ENCODE data around the gene JAZF1. TPM values are rescaled to one million over a fixed set of nuclear protein-coding genes. Genes with fewer than 3 reads are reported as not detected.

JAZF1 gene
- polyA plus RNA-seq, 3 donors = 12.1 to 18.1 (median 17.2) TPM

DNA sequence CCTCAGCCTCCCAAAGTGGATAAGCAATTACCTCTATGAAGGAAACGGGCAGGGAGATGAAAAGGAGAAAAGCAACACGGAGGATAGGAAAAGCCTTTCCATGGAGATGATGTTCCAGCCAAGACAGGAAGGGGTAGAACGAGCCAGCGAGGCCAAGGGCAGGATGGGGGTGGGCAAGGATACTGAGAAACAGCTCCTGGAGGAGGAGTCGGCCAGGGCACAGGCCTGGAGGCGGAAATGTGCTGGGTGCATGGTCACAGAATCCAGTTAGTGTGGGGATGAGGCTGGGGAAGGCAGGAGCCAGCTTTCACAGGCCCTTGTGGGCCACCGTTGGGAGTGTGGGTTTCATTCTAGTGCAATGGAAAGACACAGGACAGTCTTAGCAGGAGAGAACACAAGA, 162.6 kb downstream of the JAZF1 start:
- H3K9me3 ChIP-seq (replicated peaks in 1 of 2; ENCODE audit: control insufficient read depth in 1 of 2, insufficient read depth in 1 of 2, low read length in 2 of 2) = peaks cover 7% of the 10 kb centered on the region in 2 donors
- H3K27ac Mint-ChIP-seq = no peak overlapping the region
- H3K27me3 Mint-ChIP-seq (ENCODE audit: low read depth in 3 of 3) = peaks cover 0 to 2% (median 0%) of the 10 kb centered on the region in 3 donors
- H2AFZ ChIP-seq (ENCODE audit: insufficient read depth, low read depth, low read length, poor library complexity, severe bottlenecking) = no peak overlapping the region
- H3K27me3 ChIP-seq (ENCODE audit: control insufficient read depth in 2 of 2, insufficient read depth in 2 of 2, low read length in 2 of 2) = no peaks in the 10 kb centered on the region
- no peak overlapping the region for H3K27ac ChIP-seq (ENCODE audit: low read depth in 1 of 2, low read length in 2 of 2)
- no peak overlapping the region for H3K4me2 ChIP-seq (replicated peaks; ENCODE audit: extremely low read depth, low read length, poor library complexity, severe bottlenecking)
- H3K36me3 ChIP-seq (replicated peaks in 1 of 2; ENCODE audit: control insufficient read depth in 1 of 2, insufficient read depth in 2 of 2, low read length in 2 of 2) = peaks cover 3 to 61% of the 10 kb centered on the region in 2 donors
- 99% methylated on average over 7 of the region's 7 CpGs for WGBS (ENCODE audit: insufficient coverage)
- H3K36me3 Mint-ChIP-seq = peaks cover 52 to 61% of the 10 kb centered on the region in 2 donors
- H3K9ac ChIP-seq (ENCODE audit: insufficient read depth, low read length, poor library complexity, severe bottlenecking) = no peak overlapping the region
- intact Hi-C loops (cut with micrococcal nuclease) = no loop called here
- peaks cover 8 to 13% (median 11%) of the 10 kb centered on the region in 7 donors for H3K9me3 Mint-ChIP-seq
- peaks cover 94% of the 10 kb centered on the region for H4K20me1 ChIP-seq (ENCODE audit: insufficient read depth, low read length)
- no peak overlapping the region for H3K4me3 ChIP-seq (replicated peaks in 1 of 3; ENCODE audit: low read depth in 2 of 3, low read length in 3 of 3)
- no peak overlapping the region for H3K4me3 Mint-ChIP-seq
- peaks cover 11% of the 10 kb centered on the region for H3K4me1 Mint-ChIP-seq
- DNase-seq = no peak
- TF ChIP-seq, protein P1, sequence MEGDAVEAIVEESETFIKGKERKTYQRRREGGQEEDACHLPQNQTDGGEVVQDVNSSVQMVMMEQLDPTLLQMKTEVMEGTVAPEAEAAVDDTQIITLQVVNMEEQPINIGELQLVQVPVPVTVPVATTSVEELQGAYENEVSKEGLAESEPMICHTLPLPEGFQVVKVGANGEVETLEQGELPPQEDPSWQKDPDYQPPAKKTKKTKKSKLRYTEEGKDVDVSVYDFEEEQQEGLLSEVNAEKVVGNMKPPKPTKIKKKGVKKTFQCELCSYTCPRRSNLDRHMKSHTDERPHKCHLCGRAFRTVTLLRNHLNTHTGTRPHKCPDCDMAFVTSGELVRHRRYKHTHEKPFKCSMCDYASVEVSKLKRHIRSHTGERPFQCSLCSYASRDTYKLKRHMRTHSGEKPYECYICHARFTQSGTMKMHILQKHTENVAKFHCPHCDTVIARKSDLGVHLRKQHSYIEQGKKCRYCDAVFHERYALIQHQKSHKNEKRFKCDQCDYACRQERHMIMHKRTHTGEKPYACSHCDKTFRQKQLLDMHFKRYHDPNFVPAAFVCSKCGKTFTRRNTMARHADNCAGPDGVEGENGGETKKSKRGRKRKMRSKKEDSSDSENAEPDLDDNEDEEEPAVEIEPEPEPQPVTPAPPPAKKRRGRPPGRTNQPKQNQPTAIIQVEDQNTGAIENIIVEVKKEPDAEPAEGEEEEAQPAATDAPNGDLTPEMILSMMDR (IDR thresholded peaks at IDR 0.05) = no peak
- H3K4me1 ChIP-seq (ENCODE audit: control insufficient read depth in 1 of 2, insufficient read depth in 2 of 2, low read length in 2 of 2) = no peaks in the 10 kb centered on the region
- H3K79me2 ChIP-seq (ENCODE audit: insufficient read depth, low read length) = no peaks in the 10 kb centered on the region

DNA sequence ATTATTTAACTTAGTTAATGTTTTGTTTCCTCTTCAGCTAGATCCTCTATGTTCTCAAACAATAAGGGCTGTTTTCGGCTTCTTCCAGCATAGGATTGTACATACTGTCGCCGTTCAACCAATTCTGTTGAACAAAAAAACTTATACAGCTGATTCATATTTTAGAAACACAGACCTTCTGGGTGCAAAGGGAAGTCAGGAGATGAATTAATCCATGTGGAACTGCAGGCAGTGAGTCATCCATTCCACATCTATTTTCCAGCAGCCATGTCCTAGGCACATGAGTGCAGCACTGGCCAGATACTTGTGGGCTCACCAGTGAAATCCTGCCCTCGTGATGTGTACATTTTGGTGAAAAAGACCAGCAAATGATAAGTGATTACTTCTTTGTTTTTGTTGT, 163.2 kb downstream of the JAZF1 start:
- no peaks in the 10 kb centered on the region for H3K27me3 ChIP-seq (ENCODE audit: control insufficient read depth in 2 of 2, insufficient read depth in 2 of 2, low read length in 2 of 2)
- peaks cover 7% of the 10 kb centered on the region in 2 donors for H3K9me3 ChIP-seq (replicated peaks in 1 of 2; ENCODE audit: control insufficient read depth in 1 of 2, insufficient read depth in 1 of 2, low read length in 2 of 2)
- no peak overlapping the region for H3K9ac ChIP-seq (ENCODE audit: insufficient read depth, low read length, poor library complexity, severe bottlenecking)
- no peak overlapping the region for H3K4me2 ChIP-seq (replicated peaks; ENCODE audit: extremely low read depth, low read length, poor library complexity, severe bottlenecking)
- H2AFZ ChIP-seq (ENCODE audit: insufficient read depth, low read depth, low read length, poor library complexity, severe bottlenecking) = no peak overlapping the region
- Mint-ChIP-seq H3K4me3 (no peak overlapping the region), H3K27me3 (ENCODE audit: low read depth in 3 of 3) (peaks cover 0 to 2% (median 0%) of the 10 kb centered on the region in 3 donors), H3K27ac (no peak overlapping the region), H3K9me3 (peaks cover 8 to 13% (median 11%) of the 10 kb centered on the region in 7 donors), H3K4me1 (peaks cover 11% of the 10 kb centered on the region), H3K36me3 (peaks cover 47 to 56% of the 10 kb centered on the region in 2 donors)
- no peak overlapping the region for H3K4me3 ChIP-seq (replicated peaks in 1 of 3; ENCODE audit: low read depth in 2 of 3, low read length in 3 of 3)
- peaks cover 94% of the 10 kb centered on the region for H4K20me1 ChIP-seq (ENCODE audit: insufficient read depth, low read length)
- no peak for DNase-seq
- H3K79me2 ChIP-seq (ENCODE audit: insufficient read depth, low read length) = no peaks in the 10 kb centered on the region
- H3K27ac ChIP-seq (ENCODE audit: low read depth in 1 of 2, low read length in 2 of 2) = no peak overlapping the region
- peaks cover 3 to 56% of the 10 kb centered on the region in 2 donors for H3K36me3 ChIP-seq (replicated peaks in 1 of 2; ENCODE audit: control insufficient read depth in 1 of 2, insufficient read depth in 2 of 2, low read length in 2 of 2)
- TF ChIP-seq, protein P1 (IDR thresholded peaks at IDR 0.05) = no peak
- intact Hi-C loops (cut with micrococcal nuclease) = no loop called here
- WGBS (ENCODE audit: insufficient coverage) = 89% methylated on average over 1 of the region's 4 CpGs
- H3K4me1 ChIP-seq (ENCODE audit: control insufficient read depth in 1 of 2, insufficient read depth in 2 of 2, low read length in 2 of 2) = no peaks in the 10 kb centered on the region
